ENCODE data around the gene GP1BB.
A peak's percentile ranks its signal among the peaks of the same experiment; 100 is the strongest.

Gene GP1BB

GRCh38 chr22:19757140-19757984 lies 34.0 kb downstream of the GP1BB start:
- H3K27me3 Mint-ChIP-seq = peaks cover 54% of the 10 kb centered on the region
- peaks cover 29% of the 10 kb centered on the region for H3K4me1 Mint-ChIP-seq (ENCODE audit: low read depth)
- H3K27ac Mint-ChIP-seq = no peak overlapping the region

GRCh38 chr22:19757985-19758895 lies 34.9 kb downstream of the GP1BB start:
- peaks cover 29% of the 10 kb centered on the region for H3K4me1 Mint-ChIP-seq (ENCODE audit: low read depth)
- H3K4me3 Mint-ChIP-seq = no peak overlapping the region
- H3K27me3 Mint-ChIP-seq = peaks cover 61% of the 10 kb centered on the region
- peaks cover 3% of the 10 kb centered on the region for H3K36me3 Mint-ChIP-seq (ENCODE audit: low read depth)
- H3K9me3 Mint-ChIP-seq = no peaks in the 10 kb centered on the region
- no peak overlapping the region for H3K27ac Mint-ChIP-seq

More at GRCh38 chr22:19757140-19757984, 34.0 kb downstream of the GP1BB start:
- Mint-ChIP-seq H3K9me3 (no peaks in the 10 kb centered on the region), H3K36me3 (ENCODE audit: low read depth) (peaks cover 3% of the 10 kb centered on the region), H3K4me3 (no peak overlapping the region)

- Mint-ChIP-seq H3K36me3 (ENCODE audit: low read depth) (peaks cover 3% of the 10 kb centered on the region), H3K4me3 (no peak overlapping the region), H3K4me1 (ENCODE audit: low read depth) (peaks cover 29% of the 10 kb centered on the region), H3K27ac (no peak overlapping the region), H3K27me3 (peaks cover 64% of the 10 kb centered on the region), H3K9me3 (no peaks in the 10 kb centered on the region)
Observed at GRCh38 chr22:19758896-19759426, 35.6 kb downstream of the GP1BB start.

- H3K27me3 Mint-ChIP-seq = peaks cover 63% of the 10 kb centered on the region
- H3K4me1 Mint-ChIP-seq (ENCODE audit: low read depth) = peaks cover 29% of the 10 kb centered on the region
- no peaks in the 10 kb centered on the region for H3K9me3 Mint-ChIP-seq
- H3K4me3 Mint-ChIP-seq = peak overlapping the region; percentile 77
- peaks cover 3% of the 10 kb centered on the region for H3K36me3 Mint-ChIP-seq (ENCODE audit: low read depth)
- peak overlapping the region; percentile 38 for H3K27ac Mint-ChIP-seq
Observed at GRCh38 chr22:19759427-19760057, 36.2 kb downstream of the GP1BB start.

- H3K4me3 Mint-ChIP-seq = peak within 1 kb of the TSS; percentile 77
- H3K4me1 Mint-ChIP-seq (ENCODE audit: low read depth) = peaks cover 29% of the 10 kb centered on the region
- H3K27ac Mint-ChIP-seq = peak within 1 kb of the TSS; percentile 38
- H3K9me3 Mint-ChIP-seq = no peaks in the 10 kb centered on the region
- peaks cover 66% of the 10 kb centered on the region for H3K27me3 Mint-ChIP-seq
- H3K36me3 Mint-ChIP-seq (ENCODE audit: low read depth) = peaks cover 3% of the 10 kb centered on the region
Observed at GRCh38 chr22:19760058-19760950, 37.0 kb downstream of the GP1BB start, which contains the start of gene TBX1. TSS of gene TBX1 (plus strand) at chr22:19760778. CDS start at chr22:19760844, 66 bp downstream.

- Mint-ChIP-seq H3K4me1 (ENCODE audit: low read depth) (peaks cover 25% of the 10 kb centered on the region), H3K4me3 (peak overlapping the region; percentile 49)
Observed at GRCh38 chr22:19760951-19761724, 37.8 kb downstream of the GP1BB start.

GRCh38 chr22:19761725-19762567 lies 38.6 kb downstream of the GP1BB start:
- Mint-ChIP-seq H3K36me3 (ENCODE audit: low read depth) (peaks cover 3% of the 10 kb centered on the region), H3K27ac (no peak overlapping the region), H3K27me3 (peaks cover 61% of the 10 kb centered on the region), H3K4me3 (peak overlapping the region; percentile 49), H3K4me1 (ENCODE audit: low read depth) (peaks cover 22% of the 10 kb centered on the region), H3K9me3 (no peaks in the 10 kb centered on the region)

More at GRCh38 chr22:19760951-19761724, 37.8 kb downstream of the GP1BB start:
- H3K36me3 Mint-ChIP-seq (ENCODE audit: low read depth) = peaks cover 3% of the 10 kb centered on the region
- peaks cover 64% of the 10 kb centered on the region for H3K27me3 Mint-ChIP-seq
- no peaks in the 10 kb centered on the region for H3K9me3 Mint-ChIP-seq
- H3K27ac Mint-ChIP-seq = no peak overlapping the region

- Mint-ChIP-seq H3K4me3 (no peak overlapping the region), H3K27ac (no peak overlapping the region), H3K36me3 (ENCODE audit: low read depth) (peaks cover 3% of the 10 kb centered on the region), H3K27me3 (peaks cover 57% of the 10 kb centered on the region), H3K4me1 (ENCODE audit: low read depth) (peaks cover 17% of the 10 kb centered on the region), H3K9me3 (no peaks in the 10 kb centered on the region)
Observed at GRCh38 chr22:19762568-19763457, 39.5 kb downstream of the GP1BB start.

GRCh38 chr22:19763458-19764298 lies 40.3 kb downstream of the GP1BB start:
- H3K4me3 Mint-ChIP-seq = no peak overlapping the region
- H3K27me3 Mint-ChIP-seq = peaks cover 62% of the 10 kb centered on the region

GRCh38 chr22:19764299-19764593 lies 40.9 kb downstream of the GP1BB start:
- Mint-ChIP-seq H3K27me3 (peaks cover 64% of the 10 kb centered on the region), H3K36me3 (ENCODE audit: low read depth) (peaks cover 3% of the 10 kb centered on the region), H3K9me3 (no peaks in the 10 kb centered on the region), H3K4me1 (ENCODE audit: low read depth) (peaks cover 17% of the 10 kb centered on the region), H3K27ac (no peak overlapping the region), H3K4me3 (no peak overlapping the region)

More at GRCh38 chr22:19763458-19764298, 40.3 kb downstream of the GP1BB start:
- Mint-ChIP-seq H3K9me3 (no peaks in the 10 kb centered on the region), H3K27ac (no peak overlapping the region), H3K4me1 (ENCODE audit: low read depth) (peaks cover 17% of the 10 kb centered on the region), H3K36me3 (ENCODE audit: low read depth) (peaks cover 3% of the 10 kb centered on the region)
